SK-N-MC (cell line): ENCODE measurements around the gene FOXA1.

Source experiments
- EZH2 ChIP-seq: fragments of 200-600 bp; sonication (generic); IDR thresholded peaks from one replicate; pipeline ENCODE4 v1.6.1; 2017; ENCODE audit warnings: antibody characterized with exemption
- POLR2AphosphoS5 ChIP-seq: IDR thresholded peaks from 2 replicates; pipeline ENCODE4 v1.6.1; 2012; ENCODE audit warnings: mild to moderate bottlenecking, low read depth, low read length, borderline replicate concordance

- TF ChIP-seq POLR2AphosphoS5 (no peak), EZH2 (no peak)
These were observed 10.6 kb downstream of the FOXA1 start for GRCh38 chr14:37584211-37585100.
